Measurements from ENCODE around the gene SPATA31D1. TPM values are rescaled to one million over a fixed set of nuclear protein-coding genes. Genes with fewer than 3 reads are reported as not detected.

Gene SPATA31D1
- not detected in 2 replicates for total RNA-seq

DNA sequence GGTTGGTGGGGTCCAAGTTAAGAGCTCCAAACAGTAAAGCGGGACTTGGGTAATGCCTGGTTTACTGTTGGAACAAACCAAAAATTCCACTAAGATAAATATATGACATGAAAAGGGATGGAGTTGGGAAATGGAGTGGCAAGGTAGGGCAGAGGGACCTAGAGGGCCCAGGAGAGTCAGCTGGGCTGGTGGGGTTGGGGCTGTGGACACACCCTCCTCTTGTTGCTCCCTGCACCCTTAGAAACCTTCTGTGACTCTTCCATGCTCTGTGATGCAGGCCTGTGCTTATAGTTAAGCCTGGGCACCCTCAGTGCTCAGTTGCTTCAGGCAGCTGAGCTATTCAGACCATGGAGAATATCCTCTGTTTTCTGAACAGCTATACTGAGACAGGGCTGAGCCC lies at the start of gene SPATA31D1:
Gene SPATA31D1 (plus strand): TSS at position 301 of the 400 bp plus-strand sequence. CDS start 47 bp downstream, at position 348.

DNA sequence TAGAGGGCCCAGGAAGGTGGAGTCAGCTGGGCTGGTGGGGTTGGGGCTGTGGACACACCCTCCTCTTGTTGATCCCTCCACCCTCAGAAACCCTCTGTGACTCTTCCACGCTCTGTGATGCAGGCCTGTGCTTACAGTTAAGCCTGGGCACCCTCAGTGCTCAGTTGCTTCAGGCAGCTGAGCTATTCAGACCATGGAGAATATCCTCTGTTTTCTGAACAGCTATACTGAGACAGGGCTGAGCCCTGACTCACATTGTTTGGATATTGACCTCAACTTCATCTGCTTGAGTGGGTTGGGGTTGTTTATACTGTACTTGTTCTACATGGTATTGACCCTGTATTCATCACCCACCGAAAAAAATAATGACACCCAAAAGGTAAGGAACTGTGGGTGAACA lies 45.2 kb upstream of the SPATA31D1 start, which contains the start of gene SPATA31D3:
Gene SPATA31D3 (plus strand): TSS at position 108 of the 400 bp plus-strand sequence. CDS start 86 bp downstream, at position 194.

Other genes starting within 250 kb of the SPATA31D1 start
- not detected in 2 replicates for gene SPATA31D4, start 60.3 kb upstream of the SPATA31D1 start, total RNA-seq
- gene SPATA31D3, start 45.3 kb upstream of the SPATA31D1 start, total RNA-seq, result not detected in 2 replicates

All from placental epithelial cell (primary cell).